Lung (tissue), 12 donors: ENCODE data around the gene CBFB. TPM values are rescaled to one million over a fixed set of nuclear protein-coding genes. Genes with fewer than 3 reads are reported as not detected.

Experiments used
- ATAC-seq: fragments of 200-7000 bp; cut with Tn5 transposase; one replicate; pipeline ENCODE4 v1.9.1; 2020; ENCODE audit warnings: moderate number of reproducible peaks; ENCODE audit not compliant: insufficient read depth, low FRiP score
- DNase-seq, 3 donors: peaks; one replicate each; pipeline ENCODE4 v3.0.0-alpha.2; 2013 to 2017
- H3K27ac ChIP-seq, 2 donors: one replicate each; pipeline ENCODE4 v1.5.1; 2013; ENCODE audit warnings: mild to moderate bottlenecking in 2 of 2, moderate library complexity in 2 of 2, control low read depth in 1 of 2, inconsistent platforms in 1 of 2, low read depth in 1 of 2, low read length in 1 of 2
- H3K27me3 ChIP-seq, 3 donors: one replicate each; pipeline ENCODE4 v1.5.1; 2013; ENCODE audit warnings: low read length in 2 of 3; ENCODE audit not compliant: control insufficient read depth in 3 of 3, insufficient read depth in 3 of 3
- H3K36me3 ChIP-seq, 4 donors: one replicate each; pipeline ENCODE4 v1.5.1; 2013; ENCODE audit warnings: low read length in 4 of 4, mild to moderate bottlenecking in 1 of 4, moderate library complexity in 1 of 4; ENCODE audit not compliant: control insufficient read depth in 4 of 4, insufficient read depth in 4 of 4
- H3K4me1 ChIP-seq, 5 donors: one replicate each; pipeline ENCODE4 v1.5.1; 2013; ENCODE audit warnings: low read length in 5 of 5, mild to moderate bottlenecking in 2 of 5, moderate library complexity in 1 of 5; ENCODE audit not compliant: control insufficient read depth in 5 of 5, insufficient read depth in 5 of 5
- H3K4me3 ChIP-seq: one replicate; pipeline ENCODE4 v1.5.1; 2013; ENCODE audit warnings: mild to moderate bottlenecking, control low read depth, moderate library complexity
- H3K9ac ChIP-seq, 2 donors: one replicate each; pipeline ENCODE4 v1.5.1; 2013; ENCODE audit warnings: low read length in 2 of 2, control low read depth in 1 of 2; ENCODE audit not compliant: insufficient read depth in 1 of 2
- H3K9me3 ChIP-seq, 4 donors: one replicate each; pipeline ENCODE4 v1.5.1; 2013; ENCODE audit warnings: low read length in 3 of 4, mild to moderate bottlenecking in 1 of 4, moderate library complexity in 1 of 4; ENCODE audit not compliant: control insufficient read depth in 4 of 4, insufficient read depth in 3 of 4
- CTCF ChIP-seq: IDR thresholded peaks from 2 replicates; pipeline ENCODE4 v1.5.1; 2012; ENCODE audit warnings: mild to moderate bottlenecking; ENCODE audit errors: control extremely low read depth, extremely low read depth
- WGBS, 2 donors: extraction: QIAGEN DNeasy Blood & Tissue Kit; methylation state at CpG; one replicate each; pipeline ENCODE4 v1.1.7; 2013; 5-methylcytosine and 5-hydroxymethylcytosine counted together
- polyA plus RNA-seq, 2 donors: library from polyadenylated mRNA; stranded (reverse); fragments of 200-250 nt; gene quantifications; one replicate each; pipeline ENCODE4 v1.2.1, GENCODE V29; 2013
- total RNA-seq, 2 donors: library from RNA; depleted of rRNA in 1 of 2; stranded (reverse); fragments of >200 nt in 1 of 2; gene quantifications; one replicate each; pipeline ENCODE4 v1.2.1, GENCODE V29; 2014 to 2021
- donor health status: control.
- donor health status: control.
- donor health status: Bipolar disorder and iron deficiency.
- donor health status: healthy.
- donor health status: DM: yes; HTN: yes; CAD: no.

CBFB gene
- total and polyA plus RNA-seq, 4 donors: 23.3 to 59.4 (median 38.6) TPM

GRCh38 chr16:67001726-67002125 lies 27.2 kb upstream of the CBFB start:
- no peak for TF ChIP-seq CTCF
- H3K27me3 ChIP-seq: peaks cover 0 to 3% (median 0%) of the 10 kb centered on the region in 3 donors
- H3K9ac ChIP-seq: no peak overlapping the region
- peaks cover 0 to 4% (median 0%) of the 10 kb centered on the region in 4 donors for H3K36me3 ChIP-seq
- DNase-seq (no peak), ATAC-seq (no peak)
- no peak overlapping the region for H3K27ac ChIP-seq
- H3K4me3 ChIP-seq: no peak overlapping the region
- 84 to 85% methylated on average over 3 of the region's 3 CpGs for WGBS, 2 donors
- peaks cover 0 to 11% (median 5%) of the 10 kb centered on the region in 5 donors for H3K4me1 ChIP-seq
- H3K9me3 ChIP-seq: no peaks in the 10 kb centered on the region

- Histone ChIP-seq H3K36me3 (peaks cover 0 to 4% (median 0%) of the 10 kb centered on the region in 4 donors), H3K27ac (no peak overlapping the region), H3K9me3 (no peaks in the 10 kb centered on the region), H3K4me1 (no peaks in the 10 kb centered on the region), H3K4me3 (no peak overlapping the region), H3K9ac (no peak overlapping the region), H3K27me3 (no peaks in the 10 kb centered on the region)
- no peak for ATAC-seq
- TF ChIP-seq CTCF: no peak
- no peak for DNase-seq
- 81 to 85% methylated on average over 12 of the region's 12 CpGs for WGBS, 2 donors
Measured at GRCh38 chr16:67006930-67007658, 21.9 kb upstream of the CBFB start.

- TF ChIP-seq CTCF: no peak
- no peak overlapping the region for H3K27ac ChIP-seq
- no peak overlapping the region for H3K9ac ChIP-seq
- H3K4me3 ChIP-seq: no peak overlapping the region
- H3K36me3 ChIP-seq: peaks cover 0 to 1% (median 0%) of the 10 kb centered on the region in 4 donors
- ATAC-seq (no peak), DNase-seq (no peak)
- peaks cover 0 to 9% (median 3%) of the 10 kb centered on the region in 5 donors for H3K4me1 ChIP-seq
- 77 to 82% methylated on average over 1 of the region's 1 CpG for WGBS, 2 donors
- no peaks in the 10 kb centered on the region for H3K27me3 ChIP-seq
- no peaks in the 10 kb centered on the region for H3K9me3 ChIP-seq
Measured at GRCh38 chr16:67009158-67009557, 19.8 kb upstream of the CBFB start.
